Panc1 (cell line): Measurements from ENCODE around the gene TMEM244. TPM values are rescaled to one million over a fixed set of nuclear protein-coding genes. Genes with fewer than 3 reads are reported as not detected.

Source experiments
- ATAC-seq: fragments of 200-7000 bp; cut with Tn5 transposase; 2 replicates; pipeline ENCODE4 v1.9.1; 2020; ENCODE audit warnings: mild to moderate bottlenecking, moderate library complexity
- BruUV-seq: library from RNA; stranded (reverse); fragments of 400-500 nt; replicated peaks from 2 replicates; lab custom pipeline; 2021; lab: Mats Ljungman, UMichigan
- CTCF ChIA-PET: fragments of 300-600 bp; sonication (Branson Sonifier 250); formaldehyde crosslinking; loops from one replicate; lab custom pipeline; 2022; ENCODE audit warnings: antibody characterized with exemption; lab: Charles Lee
- POLR2A ChIA-PET: fragments of 300-600 bp; sonication (Branson Sonifier 250); formaldehyde crosslinking; loops from one replicate; lab custom pipeline; 2022; ENCODE audit warnings: antibody characterized with exemption; lab: Charles Lee
- DNase-seq: peaks from one replicate; pipeline ENCODE4 v3.0.0-alpha.2; 2010; ENCODE audit warnings: low read depth, low spot score
- H3K27ac ChIP-seq: 2 replicates; pipeline ENCODE4 v1.5.1; 2011; ENCODE audit warnings: mild to moderate bottlenecking, low read length, inconsistent platforms
- H3K27me3 ChIP-seq: fragments of 200-500 bp; sonication (Bioruptor generic); 2 replicates; pipeline ENCODE4 v1.6.0; 2014; ENCODE audit warnings: low read length, inconsistent platforms; ENCODE audit not compliant: control insufficient read depth, insufficient read depth
- H3K36me3 ChIP-seq: fragments of 200-500 bp; sonication (Bioruptor generic); 2 replicates; pipeline ENCODE4 v1.5.1; 2014; ENCODE audit warnings: inconsistent platforms, mild to moderate bottlenecking, low read length, moderate library complexity; ENCODE audit not compliant: control insufficient read depth, insufficient read depth
- H3K4me1 ChIP-seq: 2 replicates; pipeline ENCODE4 v1.5.1; 2011; ENCODE audit warnings: inconsistent platforms, mild to moderate bottlenecking, low read length, moderate library complexity; ENCODE audit not compliant: control insufficient read depth, insufficient read depth
- H3K4me3 ChIP-seq, 2 experiments: 2 replicates each; pipeline ENCODE4 v1.5.1; 2011 to 2012; ENCODE audit warnings: low read depth in 2 of 2, low read length in 2 of 2, mild to moderate bottlenecking in 2 of 2, inconsistent platforms in 1 of 2, moderate library complexity in 1 of 2
- H3K9me3 ChIP-seq: fragments of 200-500 bp; sonication (Bioruptor generic); 2 replicates; pipeline ENCODE4 v1.5.1; 2014; ENCODE audit warnings: low read depth, mild to moderate bottlenecking, inconsistent platforms, low read length, moderate library complexity; ENCODE audit not compliant: control insufficient read depth, insufficient read depth
- CTCF ChIP-seq: fragments of 450-650 bp; IDR thresholded peaks from 2 replicates; pipeline ENCODE4 v1.5.1; 2017; ENCODE audit warnings: mild to moderate bottlenecking
- POLR2AphosphoS5 ChIP-seq: IDR thresholded peaks from 2 replicates; pipeline ENCODE4 v1.6.1; 2012; ENCODE audit warnings: mild to moderate bottlenecking, low read depth, low read length, moderate library complexity
- REST ChIP-seq, 2 experiments: IDR thresholded peaks; 2 replicates each; pipeline ENCODE4 v1.6.1; 2011 to 2012; ENCODE audit warnings: low read depth in 2 of 2, control low read depth in 1 of 2, low read length in 1 of 2, mild to moderate bottlenecking in 1 of 2, moderate library complexity in 1 of 2; ENCODE audit not compliant: insufficient read depth in 1 of 2
- SIN3A ChIP-seq: IDR thresholded peaks from 2 replicates; pipeline ENCODE4 v1.6.1; 2012; ENCODE audit warnings: low read depth, mild to moderate bottlenecking, low read length, moderate library complexity, borderline replicate concordance; ENCODE audit not compliant: insufficient read depth
- TCF7L2 ChIP-seq: IDR thresholded peaks from 2 replicates; pipeline ENCODE4 v1.6.1; 2011; ENCODE audit warnings: mild to moderate bottlenecking, low read depth, low read length, inconsistent platforms
- in situ Hi-C: cut with HindIII; loops from 2 replicates; pipeline ENCODE4 v1.10.0; 2016; ENCODE audit warnings: low sequenced_read_pairs, low pct_unique_long_range_greater_than_20kb
- intact Hi-C: fragments of 100-400 bp; cut with micrococcal nuclease; formaldehyde crosslinking; loops from one replicate; pipeline ENCODE4 v1.10.0; 2022; ENCODE audit not compliant: unreplicated experiment
- total RNA-seq: library from RNA; stranded (reverse); gene quantifications from one replicate; pipeline ENCODE4 v1.2.1, GENCODE V29; 2021; ENCODE audit not compliant: unreplicated experiment

TMEM244 gene
- total RNA-seq, 1 experiment from 2014 or later = not detected

- no peak for DNase-seq
- intact Hi-C loops (no loop called here), in situ Hi-C loops (no loop called here)
- H3K27ac ChIP-seq = no peak overlapping the region
- H3K36me3 ChIP-seq = no peaks in the 10 kb centered on the region
- H3K4me3 ChIP-seq = no peak overlapping the region
- no peaks in the 10 kb centered on the region for H3K4me1 ChIP-seq
- ChIA-PET POLR2A (no interaction called here), CTCF (no interaction called here)
- H3K9me3 ChIP-seq = no peaks in the 10 kb centered on the region
- no peak for ATAC-seq
- H3K27me3 ChIP-seq = no peaks in the 10 kb centered on the region
- BruUV-seq = no TSS peak
- TF ChIP-seq POLR2AphosphoS5 (no peak), TCF7L2 (no peak), CTCF (no peak), REST (IDR thresholded peaks at IDR 0.05; ENCODE audit: insufficient read depth in 1 of 2, low read depth in 2 of 2, low read length in 1 of 2) (no peak), SIN3A (no peak)
These were observed 2.5 kb upstream of the TMEM244 start for GRCh38 chr6:129863664-129864063.

GRCh38 chr6:129859524-129859923 is 1.6 kb downstream of the TMEM244 start:
- H3K27ac ChIP-seq = no peak overlapping the region
- TF ChIP-seq CTCF = no peak
- TF ChIP-seq TCF7L2 = no peak
- TF ChIP-seq POLR2AphosphoS5 = no peak
- TF ChIP-seq SIN3A = no peak
- no peak for TF ChIP-seq REST (IDR thresholded peaks at IDR 0.05; ENCODE audit: insufficient read depth in 1 of 2, low read depth in 2 of 2, low read length in 1 of 2)
- H3K9me3 ChIP-seq = no peaks in the 10 kb centered on the region
- POLR2A ChIA-PET = no interaction called here
- H3K4me3 ChIP-seq = no peak overlapping the region
- DNase-seq (no peak), ATAC-seq (no peak)
- in situ Hi-C loops (no loop called here), intact Hi-C loops (no loop called here)
- CTCF ChIA-PET = no interaction called here
- no TSS peak for BruUV-seq
- no peaks in the 10 kb centered on the region for H3K4me1 ChIP-seq
- no peaks in the 10 kb centered on the region for H3K36me3 ChIP-seq
- no peaks in the 10 kb centered on the region for H3K27me3 ChIP-seq
